T-helper 2 cell (primary cell): ENCODE measurements around the gene TCAF1.
"Not testable (repeated sequence)": the region's sequence is repeated elsewhere in the genome, so short reads cannot be mapped to it uniquely, and the experiment has no call there.

Experiments used
- DNase-seq, 5 experiments: peaks; one replicate each; pipeline versions ENCODE4 v3.0.0 to v3.0.0-alpha.2; 2012 to 2022

The TCAF1 gene

GRCh38 chr7:143849785-143850479 lies 52.0 kb downstream of the TCAF1 start:
- DNase-seq = no peak

GRCh38 chr7:143848192-143848591 lies 53.8 kb downstream of the TCAF1 start:
- no peak for DNase-seq

- no peak for DNase-seq
Observed at GRCh38 chr7:143846692-143847091, 55.3 kb downstream of the TCAF1 start.

GRCh38 chr7:143841696-143842095 lies 60.3 kb downstream of the TCAF1 start:
- not testable (repeated sequence) for DNase-seq

GRCh38 chr7:143840062-143840461 lies 61.9 kb downstream of the TCAF1 start:
- DNase-seq = not testable (repeated sequence)

GRCh38 chr7:143837223-143837622 lies 64.8 kb downstream of the TCAF1 start:
- DNase-seq = peak in 4 of 5 experiments; percentile 75 to 96 (median 90)

- peak in 4 of 5 experiments; percentile 85 to 95 (median 88) for DNase-seq
Observed at GRCh38 chr7:143836622-143837021, 65.4 kb downstream of the TCAF1 start.

- not testable (repeated sequence) for DNase-seq
Observed at GRCh38 chr7:143836088-143836487, 65.9 kb downstream of the TCAF1 start.

GRCh38 chr7:143826578-143826977 lies 75.4 kb downstream of the TCAF1 start:
- DNase-seq = not testable (repeated sequence)

- not testable (repeated sequence) for DNase-seq
Observed at GRCh38 chr7:143824295-143825135, 77.5 kb downstream of the TCAF1 start.

GRCh38 chr7:143823634-143824294 lies 78.2 kb downstream of the TCAF1 start:
- not testable (repeated sequence) for DNase-seq

GRCh38 chr7:143821392-143822277 lies 80.3 kb downstream of the TCAF1 start:
- DNase-seq = not testable (repeated sequence)

GRCh38 chr7:143817873-143818272 lies 84.1 kb downstream of the TCAF1 start:
- not testable (repeated sequence) for DNase-seq

GRCh38 chr7:143816471-143817133 lies 85.4 kb downstream of the TCAF1 start:
- not testable (repeated sequence) for DNase-seq

- not testable (repeated sequence) for DNase-seq
Observed at GRCh38 chr7:143810639-143811038, 91.3 kb downstream of the TCAF1 start.

- not testable (repeated sequence) for DNase-seq
Observed at GRCh38 chr7:143806664-143807071, 95.3 kb downstream of the TCAF1 start.
